Lower lobe of right lung (tissue), 2 donors: ENCODE measurements around the gene LRRC1. TPM values are rescaled to one million over a fixed set of nuclear protein-coding genes. Genes with fewer than 3 reads are reported as not detected.

ENCODE experiments used
- ATAC-seq, 2 donors: fragments of 200-7000 bp; cut with Tn5 transposase; one replicate each; pipeline ENCODE4 v1.9.1; 2020 to 2022; ENCODE audit warnings: mild to moderate bottlenecking in 2 of 2, moderate library complexity in 2 of 2
- DNase-seq: peaks from one replicate; pipeline ENCODE4 v3.0.0-alpha.2; 2020
- H3K27ac ChIP-seq: fragments of 200-600 bp; one replicate; pipeline ENCODE4 v1.8.0; 2022
- H3K27me3 ChIP-seq: fragments of 200-600 bp; one replicate; pipeline ENCODE4 v1.8.0; 2022; ENCODE audit warnings: low read depth
- H3K36me3 ChIP-seq: fragments of 200-600 bp; one replicate; pipeline ENCODE4 v1.8.0; 2022; ENCODE audit warnings: mild to moderate bottlenecking
- H3K4me1 ChIP-seq: fragments of 200-600 bp; one replicate; pipeline ENCODE4 v1.8.0; 2022
- H3K4me3 ChIP-seq: fragments of 200-600 bp; one replicate; pipeline ENCODE4 v1.8.0; 2022; ENCODE audit warnings: mild to moderate bottlenecking
- H3K9me3 ChIP-seq: fragments of 200-600 bp; one replicate; pipeline ENCODE4 v1.8.0; 2022
- intact Hi-C: fragments of 100-400 bp; cut with DNase I; formaldehyde crosslinking; loops from one replicate; pipeline ENCODE4 v1.11.0; 2022
- total RNA-seq: library from RNA; stranded (reverse); fragmentation: NEBNext Ultra II Directional; extraction: Animal tissue kit (Norgen Biotek cat#: 25700); gene quantifications from one replicate; pipeline ENCODE4 v1.2.1, GENCODE V29; 2021
- TF ChIP-seq, protein P1 (sequence below): fragments of 200-600 bp; IDR thresholded peaks from one replicate; pipeline ENCODE4 v1.8.0; 2022; ENCODE audit warnings: antibody characterized with exemption, mild to moderate bottlenecking
- donor health status: DM: no; HTN: yes; CAD: no; lungs with severe emphysema.

The LRRC1 gene
- total RNA-seq, 1 donor from 2014 or later, result 13.4 TPM

DNA sequence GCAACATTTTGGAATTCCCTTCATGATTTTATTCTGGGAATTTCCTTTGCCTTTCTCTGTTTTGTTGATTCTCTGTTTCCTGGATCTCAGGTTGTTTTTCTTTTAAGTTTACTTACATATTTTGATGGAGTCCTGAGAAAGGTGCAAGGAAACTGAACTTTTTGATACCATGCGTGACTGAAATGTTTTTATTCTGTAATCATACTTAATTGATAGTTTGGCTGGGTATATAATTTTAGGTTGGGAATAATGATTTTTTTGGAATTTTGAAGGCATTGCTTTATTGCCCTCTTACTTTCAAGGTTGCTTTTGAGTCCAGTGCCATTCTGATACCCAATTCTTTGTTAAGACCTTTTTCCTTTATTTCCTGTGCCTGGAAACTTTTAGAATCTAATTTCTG, 45.2 kb downstream of the LRRC1 start:
- ATAC-seq (no peak), DNase-seq (no peak)
- intact Hi-C loops, result no loop called here
- Histone ChIP-seq H3K27ac (no peak overlapping the region), H3K4me3 (no peak overlapping the region), H3K4me1 (no peaks in the 10 kb centered on the region), H3K36me3 (no peaks in the 10 kb centered on the region), H3K27me3 (no peaks in the 10 kb centered on the region), H3K9me3 (no peaks in the 10 kb centered on the region)
- TF ChIP-seq, protein P1, sequence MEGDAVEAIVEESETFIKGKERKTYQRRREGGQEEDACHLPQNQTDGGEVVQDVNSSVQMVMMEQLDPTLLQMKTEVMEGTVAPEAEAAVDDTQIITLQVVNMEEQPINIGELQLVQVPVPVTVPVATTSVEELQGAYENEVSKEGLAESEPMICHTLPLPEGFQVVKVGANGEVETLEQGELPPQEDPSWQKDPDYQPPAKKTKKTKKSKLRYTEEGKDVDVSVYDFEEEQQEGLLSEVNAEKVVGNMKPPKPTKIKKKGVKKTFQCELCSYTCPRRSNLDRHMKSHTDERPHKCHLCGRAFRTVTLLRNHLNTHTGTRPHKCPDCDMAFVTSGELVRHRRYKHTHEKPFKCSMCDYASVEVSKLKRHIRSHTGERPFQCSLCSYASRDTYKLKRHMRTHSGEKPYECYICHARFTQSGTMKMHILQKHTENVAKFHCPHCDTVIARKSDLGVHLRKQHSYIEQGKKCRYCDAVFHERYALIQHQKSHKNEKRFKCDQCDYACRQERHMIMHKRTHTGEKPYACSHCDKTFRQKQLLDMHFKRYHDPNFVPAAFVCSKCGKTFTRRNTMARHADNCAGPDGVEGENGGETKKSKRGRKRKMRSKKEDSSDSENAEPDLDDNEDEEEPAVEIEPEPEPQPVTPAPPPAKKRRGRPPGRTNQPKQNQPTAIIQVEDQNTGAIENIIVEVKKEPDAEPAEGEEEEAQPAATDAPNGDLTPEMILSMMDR, result no peak

DNA sequence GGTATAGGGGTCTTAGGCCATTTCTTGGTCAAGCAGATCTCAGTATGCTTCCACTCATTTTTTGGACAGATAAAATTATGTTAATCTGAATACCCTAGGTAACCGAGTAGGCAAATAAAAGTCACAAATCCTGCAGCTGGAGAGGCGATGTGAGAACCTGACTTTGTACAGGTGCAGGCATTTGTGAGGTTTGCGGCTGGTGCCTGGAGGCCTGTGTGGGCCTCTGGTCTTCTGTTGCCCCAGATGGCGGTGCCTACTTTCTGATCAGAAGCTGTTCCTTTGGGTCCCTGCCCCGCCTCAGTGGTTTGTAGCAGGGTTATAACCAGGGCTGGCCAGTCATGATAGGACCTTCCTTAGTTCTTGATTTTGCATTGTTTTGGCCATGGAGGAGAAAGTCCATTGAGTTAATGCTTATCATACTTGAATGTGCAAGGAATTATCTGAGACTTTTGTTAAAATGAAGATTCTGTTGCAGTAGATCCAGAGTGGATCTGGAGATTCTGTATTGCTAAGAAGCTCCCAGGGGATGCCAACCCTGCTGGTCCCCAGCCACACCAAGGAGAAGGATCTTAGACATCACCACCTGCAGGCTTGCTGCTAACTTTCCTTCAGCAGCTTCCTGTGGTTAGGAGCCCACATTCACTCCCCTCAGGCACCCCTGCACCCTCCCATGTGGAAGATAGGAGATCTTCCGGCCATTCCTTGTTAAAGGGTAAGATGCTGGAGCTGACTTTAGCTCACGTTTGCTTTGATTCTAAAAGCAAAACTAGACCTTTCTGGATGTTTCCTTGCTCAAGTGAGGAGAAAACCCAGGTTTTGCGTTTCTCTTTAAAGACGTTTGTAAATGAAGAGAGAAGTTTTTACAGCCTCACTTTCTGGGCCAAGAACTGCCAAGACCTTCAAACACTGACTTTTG, 50.7 kb downstream of the LRRC1 start:
- Histone ChIP-seq H3K4me3 (no peak overlapping the region), H3K4me1 (no peaks in the 10 kb centered on the region), H3K36me3 (no peaks in the 10 kb centered on the region), H3K27ac (no peak overlapping the region), H3K27me3 (no peaks in the 10 kb centered on the region), H3K9me3 (no peaks in the 10 kb centered on the region)
- no peak for DNase-seq
- ATAC-seq, result no peak
- intact Hi-C loops, result no loop called here
- TF ChIP-seq, protein P1, result no peak

DNA sequence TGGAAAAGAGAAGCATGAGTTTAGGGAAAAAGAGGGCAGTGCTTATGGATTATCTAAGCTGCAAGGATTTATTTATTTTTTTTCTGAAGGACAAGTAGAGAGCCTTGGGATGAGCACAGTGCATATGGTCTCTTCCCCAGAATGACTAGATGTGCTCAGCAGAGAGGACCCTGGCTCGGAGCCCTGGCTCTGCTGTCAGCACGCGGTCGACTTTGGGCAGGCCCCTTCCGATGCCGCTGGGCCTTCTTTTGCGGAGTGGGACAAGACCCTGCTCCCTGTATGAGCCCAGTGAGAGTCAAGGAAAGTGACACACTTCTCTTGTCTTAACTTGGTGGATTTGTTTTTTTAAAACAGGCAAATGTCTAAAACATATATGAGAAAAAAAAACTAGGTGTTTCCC, 51.4 kb downstream of the LRRC1 start:
- Histone ChIP-seq H3K27me3 (no peaks in the 10 kb centered on the region), H3K4me1 (no peaks in the 10 kb centered on the region), H3K4me3 (no peak overlapping the region), H3K27ac (no peak overlapping the region), H3K36me3 (no peaks in the 10 kb centered on the region), H3K9me3 (no peaks in the 10 kb centered on the region)
- TF ChIP-seq, protein P1, result no peak
- no peak for DNase-seq
- intact Hi-C loops, result no loop called here
- ATAC-seq, result no peak

DNA sequence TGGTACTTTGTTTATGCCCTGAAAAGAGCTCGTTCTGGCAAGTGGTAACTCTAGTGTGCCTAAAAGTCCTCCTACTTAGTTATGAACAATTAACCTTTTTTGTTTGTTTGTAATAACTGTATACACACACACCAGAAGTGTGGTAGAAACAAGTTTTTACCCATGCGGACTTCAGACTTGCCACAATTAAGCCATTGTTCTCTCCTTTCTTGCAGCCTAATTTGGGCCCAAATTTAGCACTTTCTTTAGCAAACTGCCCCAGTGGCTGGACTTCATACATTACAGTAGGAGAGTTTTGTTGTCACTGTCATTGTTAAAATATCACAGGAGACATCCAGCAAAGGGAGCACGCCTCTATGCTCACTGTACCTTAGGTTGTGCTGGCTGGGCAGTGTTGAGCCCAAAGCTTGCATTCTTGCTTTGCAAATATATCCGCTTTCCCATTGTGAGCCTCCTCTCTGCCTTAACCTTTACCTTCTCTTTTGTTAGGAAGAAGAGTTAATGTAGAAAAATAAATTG, 53.0 kb downstream of the LRRC1 start:
- Histone ChIP-seq H3K4me3 (no peak overlapping the region), H3K27ac (no peak overlapping the region), H3K27me3 (no peaks in the 10 kb centered on the region), H3K9me3 (no peaks in the 10 kb centered on the region), H3K4me1 (no peaks in the 10 kb centered on the region), H3K36me3 (no peaks in the 10 kb centered on the region)
- DNase-seq (no peak), ATAC-seq (no peak)
- intact Hi-C loops, result no loop called here
- TF ChIP-seq, protein P1, result no peak

DNA sequence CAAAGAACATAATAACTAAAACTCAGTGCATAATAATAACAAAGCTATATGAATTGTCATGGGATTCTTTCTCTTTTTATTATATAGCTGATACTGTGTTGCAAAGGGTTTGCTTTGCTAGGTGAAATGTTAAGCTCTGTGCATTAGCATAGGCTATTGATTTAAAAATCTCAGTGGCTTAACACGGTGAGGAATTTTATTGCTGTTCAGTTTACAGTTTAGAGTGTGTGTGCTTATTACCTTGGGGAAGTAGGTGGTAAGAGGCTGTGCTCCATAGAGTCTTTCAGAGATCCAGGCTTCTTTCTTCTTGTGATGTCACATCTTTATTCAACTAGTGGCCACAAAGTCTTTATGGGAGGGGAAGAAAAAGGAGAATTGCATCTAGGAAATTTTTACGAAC, 55.7 kb downstream of the LRRC1 start:
- Histone ChIP-seq H3K4me1 (no peaks in the 10 kb centered on the region), H3K36me3 (no peaks in the 10 kb centered on the region), H3K27ac (no peak overlapping the region), H3K4me3 (no peak overlapping the region), H3K27me3 (no peaks in the 10 kb centered on the region), H3K9me3 (no peaks in the 10 kb centered on the region)
- TF ChIP-seq, protein P1, result no peak
- ATAC-seq (no peak), DNase-seq (no peak)
- intact Hi-C loops, result no loop called here
